Liver (tissue), 9 donors: ENCODE results near the gene COL21A1. TPM values are rescaled to one million over a fixed set of nuclear protein-coding genes. Genes with fewer than 3 reads are reported as not detected.

Source experiments
- DNase-seq: peaks from one replicate; pipeline ENCODE4 v3.0.0-alpha.2; 2017; ENCODE audit warnings: low spot score
- H3K27ac ChIP-seq, 2 donors: one replicate each; pipeline ENCODE4 v1.7.0; 2013; ENCODE audit warnings: inconsistent platforms in 2 of 2, low read length in 2 of 2, control low read depth in 1 of 2, low read depth in 1 of 2, mild to moderate bottlenecking in 1 of 2
- H3K27me3 ChIP-seq, 4 donors: one replicate each; pipeline versions ENCODE4 v1.6.1 to v1.7.0; 2013; ENCODE audit warnings: low read length in 3 of 4, inconsistent platforms in 1 of 4, mild to moderate bottlenecking in 1 of 4, moderate library complexity in 1 of 4; ENCODE audit not compliant: control insufficient read depth in 4 of 4, insufficient read depth in 4 of 4
- H3K36me3 ChIP-seq, 4 donors: one replicate each; pipeline versions ENCODE4 v1.6.1 to v1.7.0; 2013; ENCODE audit warnings: low read length in 3 of 4, mild to moderate bottlenecking in 3 of 4, low read depth in 1 of 4, moderate library complexity in 1 of 4; ENCODE audit not compliant: control insufficient read depth in 4 of 4, insufficient read depth in 3 of 4
- H3K4me1 ChIP-seq, 4 donors: one replicate each; pipeline versions ENCODE4 v1.6.1 to v1.7.0; 2013; ENCODE audit warnings: low read length in 3 of 4, mild to moderate bottlenecking in 3 of 4, moderate library complexity in 1 of 4; ENCODE audit not compliant: control insufficient read depth in 4 of 4, insufficient read depth in 4 of 4
- H3K4me3 ChIP-seq, 3 donors: one replicate each; pipeline versions ENCODE4 v1.6.1 to v1.7.0; 2013; ENCODE audit warnings: low read length in 3 of 3, control low read depth in 1 of 3, low read depth in 1 of 3, mild to moderate bottlenecking in 1 of 3
- H3K9ac ChIP-seq, 2 donors: one replicate each; pipeline ENCODE4 v1.7.0; 2013; ENCODE audit warnings: low read length in 2 of 2, mild to moderate bottlenecking in 2 of 2, moderate library complexity in 2 of 2, control low read depth in 1 of 2, low read depth in 1 of 2
- H3K9me3 ChIP-seq, 4 donors: one replicate each; pipeline versions ENCODE4 v1.6.1 to v1.7.0; 2013; ENCODE audit warnings: low read length in 3 of 4; ENCODE audit not compliant: control insufficient read depth in 4 of 4
- FOXA1 ChIP-seq: IDR thresholded peaks from 2 replicates; pipeline ENCODE4 v1.6.1; 2016; ENCODE audit warnings: antibody characterized with exemption
- FOXA2 ChIP-seq: IDR thresholded peaks from 2 replicates; pipeline ENCODE4 v1.6.1; 2016; ENCODE audit warnings: antibody characterized with exemption
- GABPA ChIP-seq, 2 donors: IDR thresholded peaks in 1 of 2; conservative IDR thresholded peaks in 1 of 2; 2 replicates each; pipeline ENCODE4 v1.6.1; 2016; ENCODE audit warnings: antibody characterized with exemption in 2 of 2, mild to moderate bottlenecking in 1 of 2, moderate library complexity in 1 of 2
- JUND ChIP-seq, 2 donors: IDR thresholded peaks; 2 replicates each; pipeline ENCODE4 v1.6.1; 2016; ENCODE audit warnings: antibody characterized with exemption in 2 of 2
- NR2F2 ChIP-seq: IDR thresholded peaks from 2 replicates; pipeline ENCODE4 v1.6.1; 2016; ENCODE audit warnings: antibody characterized with exemption
- REST ChIP-seq: IDR thresholded peaks from 2 replicates; pipeline ENCODE4 v1.6.1; 2016; ENCODE audit warnings: antibody characterized with exemption, mild to moderate bottlenecking
- RXRA ChIP-seq, 2 donors: IDR thresholded peaks; 2 replicates each; pipeline ENCODE4 v1.6.1; 2017 to 2018; ENCODE audit warnings: antibody characterized with exemption in 2 of 2, mild to moderate bottlenecking in 1 of 2
- SP1 ChIP-seq: IDR thresholded peaks from 2 replicates; pipeline ENCODE4 v1.6.1; 2018; ENCODE audit warnings: antibody characterized with exemption, mild to moderate bottlenecking
- TAF1 ChIP-seq: conservative IDR thresholded peaks from 2 replicates; pipeline ENCODE4 v1.6.1; 2016; ENCODE audit warnings: antibody characterized with exemption, mild to moderate bottlenecking
- YY1 ChIP-seq: IDR thresholded peaks from 2 replicates; pipeline ENCODE4 v1.6.1; 2016; ENCODE audit warnings: antibody characterized with exemption, mild to moderate bottlenecking
- ZBTB33 ChIP-seq: IDR thresholded peaks from 2 replicates; pipeline ENCODE4 v1.6.1; 2016; ENCODE audit warnings: antibody characterized with exemption
- WGBS: extraction: QIAGEN DNeasy Blood & Tissue Kit; methylation state at CpG from one replicate; pipeline ENCODE4 v1.1.7; 2013; 5-methylcytosine and 5-hydroxymethylcytosine counted together
- polyA plus RNA-seq, 2 donors: library from polyadenylated mRNA; stranded (reverse) in 1 of 2; unstranded in 1 of 2; fragments of 200-250 nt in 1 of 2; fragments of >200 nt in 1 of 2; fragmentation: Nextera tagmentation in 1 of 2; extraction: Ambion mirVana in 1 of 2; gene quantifications; one replicate each; pipeline versions ENCODE4 v1.2.1 to v1.2.3, GENCODE V29; 2013 to 2015
- total RNA-seq, 2 donors: library from RNA; depleted of rRNA; stranded (reverse); fragments of >200 nt; gene quantifications; one replicate each; pipeline ENCODE4 v1.2.3, GENCODE V29; 2014
- TF ChIP-seq, protein P1 (sequence below): fragments of 150-350 bp; IDR thresholded peaks from 2 replicates; pipeline ENCODE4 v1.5.1; 2017; ENCODE audit warnings: improper control_type of control experiment, low read depth, low read length; ENCODE audit not compliant: missing input control
- TF ChIP-seq, protein P2 (sequence below): IDR thresholded peaks from 2 replicates; pipeline ENCODE4 v1.6.1; 2016; ENCODE audit warnings: antibody characterized with exemption
- TF ChIP-seq, protein P3 (sequence below): IDR thresholded peaks from 2 replicates; pipeline ENCODE4 v1.6.1; 2016; ENCODE audit warnings: antibody characterized with exemption
- donor health status: healthy.
- donor health status: healthy.
- donor health status: healthy.
- donor health status: healthy.
- donor health status: healthy.

COL21A1 gene
- total and polyA plus RNA-seq, 4 donors = 0.48 to 1.3 (median 0.52) TPM

GRCh38 chr6:56055081-56055704, 192.2 kb downstream of the COL21A1 start (continued):
- TF ChIP-seq, protein P1, sequence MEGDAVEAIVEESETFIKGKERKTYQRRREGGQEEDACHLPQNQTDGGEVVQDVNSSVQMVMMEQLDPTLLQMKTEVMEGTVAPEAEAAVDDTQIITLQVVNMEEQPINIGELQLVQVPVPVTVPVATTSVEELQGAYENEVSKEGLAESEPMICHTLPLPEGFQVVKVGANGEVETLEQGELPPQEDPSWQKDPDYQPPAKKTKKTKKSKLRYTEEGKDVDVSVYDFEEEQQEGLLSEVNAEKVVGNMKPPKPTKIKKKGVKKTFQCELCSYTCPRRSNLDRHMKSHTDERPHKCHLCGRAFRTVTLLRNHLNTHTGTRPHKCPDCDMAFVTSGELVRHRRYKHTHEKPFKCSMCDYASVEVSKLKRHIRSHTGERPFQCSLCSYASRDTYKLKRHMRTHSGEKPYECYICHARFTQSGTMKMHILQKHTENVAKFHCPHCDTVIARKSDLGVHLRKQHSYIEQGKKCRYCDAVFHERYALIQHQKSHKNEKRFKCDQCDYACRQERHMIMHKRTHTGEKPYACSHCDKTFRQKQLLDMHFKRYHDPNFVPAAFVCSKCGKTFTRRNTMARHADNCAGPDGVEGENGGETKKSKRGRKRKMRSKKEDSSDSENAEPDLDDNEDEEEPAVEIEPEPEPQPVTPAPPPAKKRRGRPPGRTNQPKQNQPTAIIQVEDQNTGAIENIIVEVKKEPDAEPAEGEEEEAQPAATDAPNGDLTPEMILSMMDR = no peak
- no peak for TF ChIP-seq FOXA1

DNA sequence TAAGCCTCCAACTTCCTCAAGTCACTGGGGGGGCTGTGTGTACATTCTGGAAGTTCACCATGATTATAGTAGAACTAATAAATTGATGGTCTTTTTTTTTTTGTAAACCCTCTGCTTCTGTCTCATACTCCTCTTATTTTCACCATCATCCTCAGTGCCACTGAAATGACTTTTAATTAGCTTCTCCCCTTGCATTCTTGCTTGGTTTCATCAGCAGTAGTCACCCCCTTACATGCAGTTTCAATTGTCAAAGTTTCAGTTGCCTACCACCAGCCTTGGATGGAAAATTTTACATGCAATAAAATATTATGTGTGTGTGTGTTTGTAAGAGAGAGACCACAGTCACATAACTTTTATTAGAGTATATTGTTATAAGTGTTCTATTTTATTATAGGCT, 196.2 kb downstream of the COL21A1 start:
- TF ChIP-seq, protein P2, sequence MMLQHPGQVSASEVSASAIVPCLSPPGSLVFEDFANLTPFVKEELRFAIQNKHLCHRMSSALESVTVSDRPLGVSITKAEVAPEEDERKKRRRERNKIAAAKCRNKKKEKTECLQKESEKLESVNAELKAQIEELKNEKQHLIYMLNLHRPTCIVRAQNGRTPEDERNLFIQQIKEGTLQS = no peak
- TF ChIP-seq YY1 = no peak
- TF ChIP-seq NR2F2 = no peak
- TF ChIP-seq, protein P3, sequence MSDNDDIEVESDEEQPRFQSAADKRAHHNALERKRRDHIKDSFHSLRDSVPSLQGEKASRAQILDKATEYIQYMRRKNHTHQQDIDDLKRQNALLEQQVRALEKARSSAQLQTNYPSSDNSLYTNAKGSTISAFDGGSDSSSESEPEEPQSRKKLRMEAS = no peak
- no peak for TF ChIP-seq ZBTB33
- DNase-seq = no peak
- H3K27me3 ChIP-seq = peaks cover 0 to 2% (median 0%) of the 10 kb centered on the region in 4 donors
- H3K4me3 ChIP-seq = no peak overlapping the region
- H3K9ac ChIP-seq = no peak overlapping the region
- H3K27ac ChIP-seq = no peak overlapping the region
- H3K36me3 ChIP-seq = no peaks in the 10 kb centered on the region
- H3K9me3 ChIP-seq = no peaks in the 10 kb centered on the region
- no peaks in the 10 kb centered on the region for H3K4me1 ChIP-seq

GRCh38 chr6:56050530-56051201, 196.7 kb downstream of the COL21A1 start:
- no peaks in the 10 kb centered on the region for H3K4me1 ChIP-seq
- no peak for DNase-seq
- H3K36me3 ChIP-seq = no peaks in the 10 kb centered on the region
- no peak overlapping the region for H3K4me3 ChIP-seq
- H3K9me3 ChIP-seq = no peaks in the 10 kb centered on the region
- 72% methylated on average over 3 of the region's 3 CpGs for WGBS
- peaks cover 0 to 2% (median 0%) of the 10 kb centered on the region in 4 donors for H3K27me3 ChIP-seq
- H3K9ac ChIP-seq = no peak overlapping the region
- TF ChIP-seq YY1 (no peak), REST (no peak), NR2F2 (no peak), ZBTB33 (no peak), GABPA (IDR thresholded peaks at IDR 0.05 in 1 of 2, conservative IDR thresholded peaks at IDR 0.05 in 1 of 2) (no peak), SP1 (no peak), TAF1 (no peak), FOXA2 (no peak), JUND (IDR thresholded peaks at IDR 0.05) (no peak), RXRA (IDR thresholded peaks at IDR 0.05) (no peak)
- H3K27ac ChIP-seq = no peak overlapping the region
